ENCODE data around the gene TES. TPM values are rescaled to one million over a fixed set of nuclear protein-coding genes. Genes with fewer than 3 reads are reported as not detected.

The TES gene
- total RNA-seq, 2 donors from 2014 or later, result 17.1 to 29.8 TPM

DNA sequence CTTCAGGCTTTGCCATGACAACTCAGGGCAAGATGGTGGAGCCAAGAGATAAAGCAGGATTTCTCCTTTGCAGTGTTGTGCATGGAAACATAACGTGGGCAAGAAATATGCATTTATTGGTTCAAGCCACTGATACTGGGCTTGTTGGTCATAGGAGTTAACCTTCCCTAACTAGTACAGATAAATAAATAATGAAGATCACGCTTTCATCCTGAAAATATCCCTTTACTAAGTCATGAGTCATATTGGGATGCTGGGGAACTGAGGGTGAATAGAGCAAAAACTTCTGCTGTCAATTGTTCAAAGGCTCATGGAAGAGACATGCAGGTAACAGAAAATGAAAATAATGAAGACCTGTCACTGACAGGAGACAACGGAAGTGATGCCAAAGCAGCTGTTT lies 55.5 kb downstream of the TES start:
- ATAC-seq, result no peak
- WGBS, 2 donors, result 86 to 92% methylated on average over 3 of the region's 3 CpGs
- no peaks in the 10 kb centered on the region for H3K9me3 ChIP-seq
- H3K27me3 ChIP-seq, result no peaks in the 10 kb centered on the region
- intact Hi-C loops (cut with DNase I), result loop anchor here (10.0 kb wide), 1 partner anchor 259 kb away; the partner anchor contains the start of gene CAV1
- H3K4me3 ChIP-seq, result no peak overlapping the region
- H3K4me1 ChIP-seq, result peaks cover 1% of the 10 kb centered on the region
- no peaks in the 10 kb centered on the region for H3K36me3 ChIP-seq (replicated peaks in 1 of 2; ENCODE audit: insufficient read depth in 1 of 2, low read depth in 2 of 2)
- no peak for DNase-seq
- TF ChIP-seq, protein P1, sequence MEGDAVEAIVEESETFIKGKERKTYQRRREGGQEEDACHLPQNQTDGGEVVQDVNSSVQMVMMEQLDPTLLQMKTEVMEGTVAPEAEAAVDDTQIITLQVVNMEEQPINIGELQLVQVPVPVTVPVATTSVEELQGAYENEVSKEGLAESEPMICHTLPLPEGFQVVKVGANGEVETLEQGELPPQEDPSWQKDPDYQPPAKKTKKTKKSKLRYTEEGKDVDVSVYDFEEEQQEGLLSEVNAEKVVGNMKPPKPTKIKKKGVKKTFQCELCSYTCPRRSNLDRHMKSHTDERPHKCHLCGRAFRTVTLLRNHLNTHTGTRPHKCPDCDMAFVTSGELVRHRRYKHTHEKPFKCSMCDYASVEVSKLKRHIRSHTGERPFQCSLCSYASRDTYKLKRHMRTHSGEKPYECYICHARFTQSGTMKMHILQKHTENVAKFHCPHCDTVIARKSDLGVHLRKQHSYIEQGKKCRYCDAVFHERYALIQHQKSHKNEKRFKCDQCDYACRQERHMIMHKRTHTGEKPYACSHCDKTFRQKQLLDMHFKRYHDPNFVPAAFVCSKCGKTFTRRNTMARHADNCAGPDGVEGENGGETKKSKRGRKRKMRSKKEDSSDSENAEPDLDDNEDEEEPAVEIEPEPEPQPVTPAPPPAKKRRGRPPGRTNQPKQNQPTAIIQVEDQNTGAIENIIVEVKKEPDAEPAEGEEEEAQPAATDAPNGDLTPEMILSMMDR (IDR thresholded peaks at IDR 0.05), result no peak
- no peak for TF ChIP-seq POLR2A (IDR thresholded peaks at IDR 0.05)
- no peak overlapping the region for H3K27ac ChIP-seq

DNA sequence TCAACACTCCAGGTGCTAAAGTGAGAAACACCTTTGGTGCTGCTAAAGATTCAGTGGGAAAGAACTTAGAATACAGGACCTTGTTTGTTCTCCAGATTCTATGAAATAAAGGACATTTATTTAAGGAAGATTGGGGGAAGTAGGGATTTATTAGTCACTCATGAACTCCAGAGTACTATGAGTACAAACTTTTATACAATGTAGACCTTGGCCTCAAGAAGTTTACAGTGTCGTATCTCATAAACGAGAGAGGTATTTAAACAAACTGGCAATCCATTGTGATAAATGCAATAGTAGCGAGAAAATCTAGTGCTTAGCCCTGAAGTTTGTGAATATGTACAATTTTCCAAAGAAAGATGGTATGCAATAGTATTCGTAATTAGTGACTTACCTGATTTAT lies 59.1 kb downstream of the TES start:
- TF ChIP-seq POLR2A (IDR thresholded peaks at IDR 0.05), result no peak
- TF ChIP-seq, protein P1 (IDR thresholded peaks at IDR 0.05), result no peak
- intact Hi-C loops (cut with DNase I), result loop anchor here (10.0 kb wide), 1 partner anchor 255 kb away; the partner anchor contains the start of gene CAV1
- Histone ChIP-seq H3K27me3 (no peaks in the 10 kb centered on the region), H3K9me3 (no peaks in the 10 kb centered on the region), H3K4me1 (peaks cover 7% of the 10 kb centered on the region), H3K27ac (no peak overlapping the region), H3K36me3 (replicated peaks in 1 of 2; ENCODE audit: insufficient read depth in 1 of 2, low read depth in 2 of 2) (no peaks in the 10 kb centered on the region), H3K4me3 (no peak overlapping the region)
- WGBS, 2 donors, result 52 to 58% methylated on average over 4 of the region's 4 CpGs
- DNase-seq (no peak), ATAC-seq (no peak)

DNA sequence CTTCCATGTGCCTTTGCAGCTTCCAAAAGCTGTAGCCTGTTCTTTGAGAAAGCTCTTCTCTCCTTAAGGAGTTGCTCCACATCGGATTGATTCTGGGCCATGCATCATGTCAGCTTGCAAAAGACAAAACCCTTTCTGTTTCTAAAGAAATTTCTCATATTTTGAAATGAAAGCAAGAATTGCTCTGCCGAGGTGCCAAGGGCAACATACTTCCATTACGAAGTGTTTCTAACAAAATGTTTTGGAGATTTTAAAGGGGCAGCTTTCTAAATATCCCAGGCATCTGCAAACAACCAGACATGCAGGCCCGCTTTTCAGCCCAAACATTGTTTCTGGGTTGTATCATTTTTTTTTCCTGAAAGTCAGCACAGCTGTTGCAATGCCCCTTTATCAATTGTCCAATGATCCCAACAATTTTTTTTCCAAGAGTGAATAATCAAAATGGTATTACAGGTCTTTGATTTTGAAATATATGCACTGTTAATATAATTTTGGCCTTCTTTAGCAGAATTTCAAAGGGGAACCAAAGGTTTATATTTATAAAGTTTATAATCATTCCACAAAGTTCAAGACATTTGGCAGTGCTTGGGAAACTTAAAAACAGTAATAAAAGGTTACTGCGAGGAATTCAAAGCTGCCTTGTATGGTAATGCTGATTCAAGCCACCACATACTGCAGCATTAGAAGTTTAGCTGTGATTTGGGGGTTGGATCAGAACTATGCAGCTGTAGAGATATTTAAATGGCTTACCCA lies 61.0 kb downstream of the TES start:
- no peaks in the 10 kb centered on the region for H3K27me3 ChIP-seq
- H3K9me3 ChIP-seq, result no peaks in the 10 kb centered on the region
- H3K36me3 ChIP-seq (replicated peaks in 1 of 2; ENCODE audit: insufficient read depth in 1 of 2, low read depth in 2 of 2), result no peaks in the 10 kb centered on the region
- DNase-seq, result no peak
- H3K4me3 ChIP-seq, result no peak overlapping the region
- peak; percentile 9 for ATAC-seq
- 67 to 70% methylated on average over 5 of the region's 5 CpGs for WGBS, 2 donors
- intact Hi-C loops (cut with DNase I), result no loop called here
- no peak overlapping the region for H3K27ac ChIP-seq
- H3K4me1 ChIP-seq, result peaks cover 7% of the 10 kb centered on the region
- no peak for TF ChIP-seq POLR2A (IDR thresholded peaks at IDR 0.05)
- TF ChIP-seq, protein P1 (IDR thresholded peaks at IDR 0.05), result no peak

DNA sequence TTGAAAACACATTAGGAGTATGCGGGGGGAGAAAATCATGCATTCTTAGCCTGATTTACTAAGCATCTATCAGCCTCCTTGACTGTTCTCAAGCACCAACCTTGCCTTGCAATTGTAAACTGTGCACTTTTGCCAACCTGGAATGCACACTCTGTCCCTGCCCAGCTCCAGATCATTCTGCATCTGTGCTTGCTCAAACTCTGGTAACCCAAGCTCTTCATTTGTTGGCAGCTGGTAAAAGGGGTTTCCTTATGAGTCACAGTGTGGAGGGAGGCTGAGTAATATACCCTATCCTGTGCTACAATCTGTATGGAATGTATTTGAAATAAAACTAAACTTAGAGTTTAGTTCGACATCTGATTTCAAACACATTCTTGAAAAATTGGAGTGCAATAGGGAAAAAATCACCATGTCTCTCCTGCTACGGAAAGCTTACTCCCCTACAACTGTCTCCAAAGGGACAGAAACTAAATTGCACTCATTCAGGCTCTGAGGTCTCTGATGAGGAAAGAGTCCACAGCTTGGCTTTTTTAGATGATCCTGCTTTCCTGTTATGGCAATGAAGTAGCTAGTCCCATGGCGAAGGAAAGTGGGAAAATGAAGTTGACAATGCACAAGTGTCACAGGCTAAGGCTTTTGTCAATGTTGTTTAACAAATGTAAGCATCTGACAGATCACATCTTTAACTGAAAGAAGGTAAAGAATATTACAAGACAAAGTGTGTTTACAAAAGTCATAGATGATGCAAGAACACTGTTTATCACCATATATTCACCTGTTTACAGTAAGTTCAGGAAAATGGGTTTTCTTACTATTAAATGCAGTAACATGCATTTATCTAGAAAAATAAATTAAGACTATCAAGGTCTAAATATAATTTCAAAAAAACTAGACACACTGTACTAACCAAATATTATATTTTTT lies 61.9 kb downstream of the TES start:
- Histone ChIP-seq H3K4me3 (no peak overlapping the region), H3K27ac (no peak overlapping the region), H3K9me3 (no peaks in the 10 kb centered on the region), H3K27me3 (no peaks in the 10 kb centered on the region), H3K36me3 (replicated peaks in 1 of 2; ENCODE audit: insufficient read depth in 1 of 2, low read depth in 2 of 2) (no peaks in the 10 kb centered on the region), H3K4me1 (peaks cover 7% of the 10 kb centered on the region)
- TF ChIP-seq POLR2A (IDR thresholded peaks at IDR 0.05), result no peak
- TF ChIP-seq, protein P1 (IDR thresholded peaks at IDR 0.05), result no peak
- 77 to 79% methylated on average over 4 of the region's 4 CpGs for WGBS, 2 donors
- DNase-seq (peak in 3 of 4 donors; percentile 8 to 58 (median 27)), ATAC-seq (peak; percentile 67)
- intact Hi-C loops (cut with DNase I), result no loop called here

Data from body of pancreas (tissue), 4 donors.